ENCODE results near the gene GAB2.

DNA sequence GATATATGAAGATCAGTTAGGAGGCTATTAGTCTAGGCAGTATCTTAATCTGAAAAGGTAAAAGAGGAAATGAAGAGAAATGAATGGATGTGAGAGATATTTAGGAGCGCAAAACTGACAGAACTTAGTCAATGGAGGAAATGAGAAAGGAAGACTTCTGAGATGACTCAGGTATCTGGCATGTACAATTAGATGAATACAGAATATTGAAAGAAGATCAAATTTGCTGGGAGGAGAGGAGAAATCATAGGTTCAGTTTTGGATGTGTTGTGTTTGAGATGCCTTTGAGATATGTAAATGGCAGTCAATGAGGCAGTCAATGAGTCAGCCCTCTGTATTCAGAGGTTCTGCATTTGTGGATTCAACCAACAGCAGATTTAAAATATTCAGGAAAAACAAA lies 42.9 kb upstream of the GAB2 start:
- TF ChIP-seq CTCF (IDR thresholded peaks at IDR 0.05) (no peak), POLR2A (IDR thresholded peaks at IDR 0.05) (no peak)
